Fibroblast of pulmonary artery (primary cell): ENCODE data around the gene M6PR.

Experiments used
- DNase-seq: peaks from one replicate; pipeline ENCODE4 v3.0.0-alpha.2; 2010; ENCODE audit warnings: low read depth
- H3K4me3 ChIP-seq: replicated peaks from 2 replicates; pipeline ENCODE4 v1.5.1; 2011; ENCODE audit warnings: low read depth, mild to moderate bottlenecking, control low read depth, low read length, moderate library complexity
- TF ChIP-seq, protein P1 (sequence below): IDR thresholded peaks from 2 replicates; pipeline ENCODE4 v1.5.1; 2011; ENCODE audit warnings: mild to moderate bottlenecking, control low read depth, low read length, inconsistent platforms; ENCODE audit errors: missing control alignments

The M6PR gene

DNA sequence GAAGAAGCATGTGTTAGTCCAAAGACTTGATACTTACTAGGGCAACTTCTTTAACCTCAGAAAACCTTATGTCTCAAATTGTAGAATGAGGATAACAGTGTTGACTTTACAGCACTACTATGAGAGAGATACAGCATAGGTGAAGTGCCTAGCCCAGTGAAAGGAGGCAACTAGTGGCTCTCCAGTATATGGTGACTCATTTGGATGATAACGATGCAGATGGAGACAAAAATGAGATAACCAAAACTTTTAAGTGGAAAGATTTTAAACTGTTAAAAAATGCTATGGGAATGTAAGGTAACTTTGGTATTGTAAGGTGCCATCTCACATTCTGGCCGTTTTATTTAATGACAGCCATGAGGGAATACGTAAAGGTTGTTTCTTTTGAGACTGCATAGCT is 32.4 kb downstream of the M6PR start:
- TF ChIP-seq, protein P1, sequence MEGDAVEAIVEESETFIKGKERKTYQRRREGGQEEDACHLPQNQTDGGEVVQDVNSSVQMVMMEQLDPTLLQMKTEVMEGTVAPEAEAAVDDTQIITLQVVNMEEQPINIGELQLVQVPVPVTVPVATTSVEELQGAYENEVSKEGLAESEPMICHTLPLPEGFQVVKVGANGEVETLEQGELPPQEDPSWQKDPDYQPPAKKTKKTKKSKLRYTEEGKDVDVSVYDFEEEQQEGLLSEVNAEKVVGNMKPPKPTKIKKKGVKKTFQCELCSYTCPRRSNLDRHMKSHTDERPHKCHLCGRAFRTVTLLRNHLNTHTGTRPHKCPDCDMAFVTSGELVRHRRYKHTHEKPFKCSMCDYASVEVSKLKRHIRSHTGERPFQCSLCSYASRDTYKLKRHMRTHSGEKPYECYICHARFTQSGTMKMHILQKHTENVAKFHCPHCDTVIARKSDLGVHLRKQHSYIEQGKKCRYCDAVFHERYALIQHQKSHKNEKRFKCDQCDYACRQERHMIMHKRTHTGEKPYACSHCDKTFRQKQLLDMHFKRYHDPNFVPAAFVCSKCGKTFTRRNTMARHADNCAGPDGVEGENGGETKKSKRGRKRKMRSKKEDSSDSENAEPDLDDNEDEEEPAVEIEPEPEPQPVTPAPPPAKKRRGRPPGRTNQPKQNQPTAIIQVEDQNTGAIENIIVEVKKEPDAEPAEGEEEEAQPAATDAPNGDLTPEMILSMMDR = no peak

DNA sequence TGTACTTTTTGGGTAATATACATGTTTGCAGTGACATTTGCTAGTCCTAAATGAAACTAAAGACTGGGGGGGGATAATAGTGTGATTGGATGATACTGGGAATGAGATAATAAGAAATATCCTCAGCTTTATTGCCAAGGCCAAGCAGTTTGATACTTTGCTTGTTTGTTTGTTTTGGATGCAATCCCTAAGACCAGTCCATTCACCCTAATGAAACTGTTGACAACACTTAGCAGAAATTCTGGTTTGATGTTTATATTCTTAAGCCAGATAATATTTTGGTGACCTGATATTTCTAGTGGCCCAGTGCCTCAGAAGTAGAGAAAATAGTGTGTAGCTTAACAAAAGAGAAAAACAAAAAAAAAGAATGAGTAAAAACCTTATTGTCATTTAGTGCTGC is 33.3 kb downstream of the M6PR start:
- DNase-seq = no peak
- no peak overlapping the region for H3K4me3 ChIP-seq
- TF ChIP-seq, protein P1 = no peak

More for the DNA sequence above, 32.4 kb downstream of the M6PR start:
- no peak for DNase-seq
- no peak overlapping the region for H3K4me3 ChIP-seq

DNA sequence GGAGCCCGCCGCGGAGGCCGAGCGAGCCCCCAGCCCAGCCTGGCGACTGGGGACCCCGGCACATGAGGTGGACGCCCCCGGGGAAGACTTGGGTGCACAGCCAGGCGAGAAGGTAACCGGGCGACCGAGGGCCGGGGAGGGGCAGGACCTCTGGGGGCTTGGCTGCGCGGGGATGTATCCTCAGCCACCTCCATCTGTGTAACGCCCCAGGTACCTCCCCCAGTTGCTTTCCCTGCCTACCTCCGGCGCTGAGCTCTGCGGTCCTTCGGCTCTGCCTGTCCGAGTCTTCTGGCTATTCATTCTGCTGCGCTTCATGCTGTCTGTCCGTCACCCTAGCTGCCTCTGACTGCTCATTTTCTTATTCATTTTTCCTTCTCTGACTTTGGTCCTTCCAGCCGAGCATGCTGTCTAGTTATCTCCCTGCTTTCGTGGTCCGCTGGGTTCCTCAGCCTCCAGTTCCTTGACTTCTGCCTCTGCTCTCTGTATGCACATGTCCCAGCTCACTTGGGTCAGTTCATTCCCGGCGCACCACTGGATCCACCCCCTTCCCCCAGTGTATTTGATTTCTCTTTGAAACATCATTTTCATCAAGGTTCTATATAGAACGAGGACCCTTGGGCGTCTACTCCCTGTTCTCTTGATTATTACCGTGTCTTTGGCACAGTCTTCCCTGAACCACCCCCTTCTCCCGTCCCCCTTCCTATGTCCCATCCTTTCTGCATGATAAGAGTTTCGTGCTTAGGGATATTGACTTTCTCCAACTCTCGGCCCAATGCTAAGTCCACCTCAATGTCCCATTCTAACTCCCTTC is 34.5 kb downstream of the M6PR start:
- peak overlapping the region; percentile 60 for H3K4me3 ChIP-seq
- TF ChIP-seq, protein P1 = no peak
- DNase-seq = peak; percentile 59

DNA sequence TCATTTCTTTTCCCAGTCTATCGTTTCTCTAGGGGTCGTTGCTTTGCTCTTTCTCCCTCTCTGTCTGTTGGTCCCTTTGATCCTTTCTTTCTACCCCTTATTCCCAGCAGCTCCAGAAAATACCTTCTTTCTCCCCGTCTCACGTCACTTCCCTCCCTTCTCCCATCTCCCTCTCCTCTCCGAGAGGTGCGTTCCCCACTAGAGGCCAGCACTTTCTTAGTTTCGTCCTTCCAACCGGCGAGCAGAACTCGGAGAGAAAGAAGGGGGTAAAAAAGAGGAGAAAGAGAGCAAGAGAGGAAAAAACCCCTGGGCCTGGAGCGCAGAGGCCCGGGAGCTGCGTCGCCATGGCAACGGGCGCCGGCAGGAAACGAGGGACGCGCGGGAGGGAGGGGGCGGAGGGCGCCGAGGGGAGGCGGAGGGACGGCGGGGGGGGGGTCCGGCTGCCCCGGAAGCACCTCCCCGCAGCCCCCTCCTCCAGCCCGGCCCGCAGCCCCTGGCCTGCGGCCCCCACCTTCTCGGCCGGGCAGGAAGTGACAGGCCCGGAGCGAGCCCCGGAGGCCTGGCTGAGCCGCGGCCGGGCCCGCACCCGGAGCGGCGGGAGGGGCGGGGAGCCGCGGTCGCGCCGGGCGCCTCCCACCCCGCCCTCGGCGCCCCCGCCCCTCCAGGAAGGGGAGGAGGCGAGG is 35.3 kb downstream of the M6PR start, which contains the start of gene PHC1:
TSS of gene PHC1 (plus strand) at position 477 of the 683 bp plus-strand sequence. CDS start 3,169 bp downstream, outside the sequence.
- peak; percentile 74 for DNase-seq
- TF ChIP-seq, protein P1 = peak; percentile 56
- peak within 1 kb of the TSS; percentile 76 for H3K4me3 ChIP-seq

DNA sequence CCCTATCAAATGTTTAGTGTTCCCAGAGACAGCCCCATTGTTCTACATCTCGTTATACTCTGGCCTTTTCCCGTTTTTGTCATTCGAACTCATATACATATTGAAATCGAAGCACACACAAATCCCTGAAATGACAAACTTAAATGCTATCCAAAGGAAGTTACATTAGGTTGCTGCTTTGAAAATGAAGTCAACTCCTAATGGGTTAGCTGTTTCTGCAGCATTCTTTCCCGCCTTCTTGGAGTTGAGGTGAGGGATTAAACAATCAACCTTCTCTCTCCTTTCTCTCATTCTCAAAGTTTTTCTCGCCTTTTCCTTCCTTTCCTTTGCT is 35.8 kb downstream of the M6PR start:
- TF ChIP-seq, protein P1 = no peak

DNA sequence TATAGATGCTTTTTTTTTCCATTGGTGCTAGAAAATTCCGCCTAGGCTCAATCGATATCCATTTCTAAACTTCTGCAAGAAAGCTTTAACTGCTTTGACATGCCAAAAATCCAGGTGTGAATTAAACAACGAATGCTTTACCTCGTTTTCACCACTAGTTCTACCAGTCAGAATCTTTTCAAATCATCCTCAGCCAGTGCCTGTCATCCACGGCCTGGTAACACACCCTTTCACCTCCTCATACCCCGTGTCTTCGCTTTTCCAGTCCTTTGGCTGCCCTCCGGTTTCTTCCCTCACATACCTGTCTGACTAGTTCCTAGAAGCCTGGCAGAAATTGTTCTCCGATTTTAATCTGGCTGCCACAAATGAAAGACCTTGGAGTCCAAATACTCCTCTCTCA is 36.5 kb downstream of the M6PR start:
- H3K4me3 ChIP-seq = no peak overlapping the region
- TF ChIP-seq, protein P1 = no peak
- DNase-seq = no peak

More for the DNA sequence above, 35.8 kb downstream of the M6PR start:
- no peak for DNase-seq
- H3K4me3 ChIP-seq = peak overlapping the region; percentile 76
